Measurements from ENCODE around the gene MYOZ1.

The MYOZ1 gene

GRCh38 chr10:73593110-73593509, 48.2 kb downstream of the MYOZ1 start:
- no peak for DNase-seq

GRCh38 chr10:73591935-73592699, 49.2 kb downstream of the MYOZ1 start:
- peak; percentile 89 for DNase-seq

DNA sequence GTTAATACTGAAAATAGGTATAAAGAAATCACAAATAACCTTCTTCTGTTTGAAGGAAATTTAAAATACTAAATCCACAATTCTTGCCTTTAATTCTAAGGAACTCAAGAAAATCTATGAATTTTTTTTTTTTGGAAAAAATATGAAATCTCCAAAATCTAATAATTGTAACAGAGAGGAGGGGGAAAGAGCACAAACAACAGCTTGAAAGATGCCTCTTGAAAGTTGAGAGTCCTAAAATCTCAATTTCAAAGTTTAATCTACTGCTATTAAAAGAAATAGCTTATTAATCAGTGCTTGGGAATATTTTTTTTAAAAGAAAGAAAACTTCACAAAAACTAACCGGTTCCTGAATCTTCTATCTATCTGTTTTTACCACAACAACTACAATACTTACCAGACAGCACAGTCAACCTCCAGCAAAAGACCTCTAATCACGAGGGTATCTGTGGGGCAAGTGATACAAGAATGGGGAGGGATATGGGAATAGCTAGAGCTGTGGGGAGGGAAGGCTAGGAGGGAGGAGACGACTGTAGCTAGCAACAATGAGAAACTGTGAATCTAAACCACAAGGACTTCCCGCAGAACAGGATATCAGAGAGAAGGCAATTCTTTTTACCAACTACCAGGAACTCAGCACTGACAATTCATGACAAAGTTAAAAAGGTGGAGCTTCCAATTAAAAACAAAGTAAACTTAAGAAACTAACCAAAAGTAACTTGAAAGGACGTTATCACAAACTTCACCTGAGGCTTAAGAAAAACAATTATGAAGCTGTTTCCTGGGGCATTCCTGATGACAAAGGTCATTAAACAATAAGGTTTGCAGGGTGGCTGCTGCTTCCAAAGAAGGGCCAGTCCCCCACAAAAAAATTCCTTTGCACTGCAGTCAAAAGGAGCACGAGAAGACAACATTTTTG, 50.1 kb downstream of the MYOZ1 start, which contains the start of gene USP54:
Gene USP54, minus strand, starts transcription at position 462 of the 919 bp plus-strand sequence. CDS start 15,684 bp downstream, outside the sequence.
- DNase-seq = peak; percentile 92

DNA sequence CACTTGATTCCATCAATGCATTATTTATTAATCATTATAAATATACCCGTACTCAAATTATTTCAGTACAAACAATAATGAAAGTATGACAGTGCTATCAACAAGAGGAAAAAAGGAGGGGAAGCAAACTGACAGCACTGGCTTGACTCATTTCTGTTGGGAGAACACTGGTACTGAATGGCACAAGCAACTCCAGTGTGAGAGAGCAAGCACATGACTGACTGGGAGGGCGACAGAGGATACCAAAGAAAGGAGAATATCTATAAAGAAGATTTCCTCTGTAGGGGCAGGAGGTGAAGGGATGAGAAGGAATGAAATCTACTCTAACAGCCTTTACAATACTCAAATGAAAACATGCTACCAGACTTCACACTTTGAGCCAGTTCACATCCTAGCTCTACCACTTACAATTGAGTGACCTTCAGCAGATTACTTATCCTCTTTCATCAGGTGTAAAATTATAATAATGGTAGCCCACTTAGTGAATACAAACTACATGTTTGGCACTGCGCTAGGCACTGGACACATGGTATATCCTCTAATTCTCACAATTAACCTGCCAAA, 51.6 kb downstream of the MYOZ1 start:
- DNase-seq = peak; percentile 59

GRCh38 chr10:73588656-73589055, 52.6 kb downstream of the MYOZ1 start:
- DNase-seq = peak; percentile 30

- DNase-seq = peak; percentile 89
Observed at GRCh38 chr10:73586583-73586984, 54.7 kb downstream of the MYOZ1 start.

- DNase-seq = no peak
Observed at GRCh38 chr10:73585327-73585726, 55.9 kb downstream of the MYOZ1 start.

DNA sequence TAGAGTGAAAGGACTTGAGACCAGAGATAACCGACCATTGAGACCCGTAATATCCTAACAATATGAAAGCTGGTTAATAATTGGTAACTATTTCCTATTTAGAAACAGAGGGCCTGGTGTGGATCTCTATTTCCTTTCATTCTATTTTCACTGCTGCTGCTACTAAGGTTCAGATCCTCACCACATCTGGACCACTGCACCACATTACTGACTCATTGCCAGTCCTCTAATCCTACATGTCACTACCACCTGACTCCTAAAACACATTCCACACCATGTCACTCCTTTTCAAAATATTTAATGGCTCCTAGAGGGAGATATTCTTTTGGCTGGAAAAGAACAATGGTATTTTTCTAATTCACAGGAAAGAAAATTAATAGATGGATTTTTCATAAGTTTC, 56.5 kb downstream of the MYOZ1 start:
- peak; percentile 26 for DNase-seq

- no peak for DNase-seq
Observed at GRCh38 chr10:73581918-73582317, 59.4 kb downstream of the MYOZ1 start.
